ENCODE results near the gene BTG4.

BTG4 gene

DNA sequence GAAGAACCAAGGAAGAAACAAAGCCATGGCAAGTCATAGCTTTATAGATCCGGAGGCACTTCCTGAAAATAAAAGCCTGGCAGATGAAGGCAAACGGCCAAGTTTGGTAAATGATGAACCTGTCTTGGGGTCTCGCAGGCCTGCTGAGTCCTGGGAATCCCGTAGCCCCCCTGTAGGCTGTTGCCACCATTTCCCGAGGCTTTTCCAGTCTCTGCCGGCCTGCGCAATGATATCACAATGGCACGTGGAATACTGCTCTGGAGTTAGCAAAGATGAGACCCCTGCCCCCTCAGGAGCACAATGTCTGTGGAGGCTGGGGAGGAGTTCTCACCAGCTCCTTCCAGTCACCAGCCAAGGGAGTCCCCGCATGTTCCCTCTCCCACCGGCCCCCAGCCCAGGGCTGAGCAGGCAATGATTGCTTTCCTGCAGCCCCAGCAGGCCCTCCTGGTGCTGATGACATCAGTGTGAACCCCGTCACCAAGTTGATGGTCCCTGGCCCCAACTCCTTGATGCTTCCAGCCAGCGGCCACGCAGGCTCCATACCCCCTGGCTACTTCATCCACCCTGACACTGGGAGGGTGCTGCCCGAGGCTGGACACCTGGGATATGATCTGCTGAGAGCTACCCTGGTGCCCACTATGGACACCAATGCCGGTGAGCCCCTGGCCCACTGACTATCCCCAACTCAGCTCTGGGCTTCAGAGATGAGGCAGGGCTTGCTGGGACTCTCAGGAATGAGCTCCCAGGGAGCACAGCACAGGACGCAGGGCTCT, 55.9 kb downstream of the BTG4 start:
- peaks cover 11% of the 10 kb centered on the region for H3K4me1 Mint-ChIP-seq
- no peaks in the 10 kb centered on the region for H3K36me3 Mint-ChIP-seq (ENCODE audit: low read depth)
- TF ChIP-seq, protein P1, sequence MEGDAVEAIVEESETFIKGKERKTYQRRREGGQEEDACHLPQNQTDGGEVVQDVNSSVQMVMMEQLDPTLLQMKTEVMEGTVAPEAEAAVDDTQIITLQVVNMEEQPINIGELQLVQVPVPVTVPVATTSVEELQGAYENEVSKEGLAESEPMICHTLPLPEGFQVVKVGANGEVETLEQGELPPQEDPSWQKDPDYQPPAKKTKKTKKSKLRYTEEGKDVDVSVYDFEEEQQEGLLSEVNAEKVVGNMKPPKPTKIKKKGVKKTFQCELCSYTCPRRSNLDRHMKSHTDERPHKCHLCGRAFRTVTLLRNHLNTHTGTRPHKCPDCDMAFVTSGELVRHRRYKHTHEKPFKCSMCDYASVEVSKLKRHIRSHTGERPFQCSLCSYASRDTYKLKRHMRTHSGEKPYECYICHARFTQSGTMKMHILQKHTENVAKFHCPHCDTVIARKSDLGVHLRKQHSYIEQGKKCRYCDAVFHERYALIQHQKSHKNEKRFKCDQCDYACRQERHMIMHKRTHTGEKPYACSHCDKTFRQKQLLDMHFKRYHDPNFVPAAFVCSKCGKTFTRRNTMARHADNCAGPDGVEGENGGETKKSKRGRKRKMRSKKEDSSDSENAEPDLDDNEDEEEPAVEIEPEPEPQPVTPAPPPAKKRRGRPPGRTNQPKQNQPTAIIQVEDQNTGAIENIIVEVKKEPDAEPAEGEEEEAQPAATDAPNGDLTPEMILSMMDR (IDR thresholded peaks at IDR 0.05; ENCODE audit: unreplicated experiment in 3 of 3): no peak
- H3K27me3 Mint-ChIP-seq (ENCODE audit: low read depth): peaks cover 89% of the 10 kb centered on the region
- H3K27ac Mint-ChIP-seq: no peak overlapping the region
- H3K9me3 Mint-ChIP-seq: no peaks in the 10 kb centered on the region
- H3K4me3 Mint-ChIP-seq: no peak overlapping the region

DNA sequence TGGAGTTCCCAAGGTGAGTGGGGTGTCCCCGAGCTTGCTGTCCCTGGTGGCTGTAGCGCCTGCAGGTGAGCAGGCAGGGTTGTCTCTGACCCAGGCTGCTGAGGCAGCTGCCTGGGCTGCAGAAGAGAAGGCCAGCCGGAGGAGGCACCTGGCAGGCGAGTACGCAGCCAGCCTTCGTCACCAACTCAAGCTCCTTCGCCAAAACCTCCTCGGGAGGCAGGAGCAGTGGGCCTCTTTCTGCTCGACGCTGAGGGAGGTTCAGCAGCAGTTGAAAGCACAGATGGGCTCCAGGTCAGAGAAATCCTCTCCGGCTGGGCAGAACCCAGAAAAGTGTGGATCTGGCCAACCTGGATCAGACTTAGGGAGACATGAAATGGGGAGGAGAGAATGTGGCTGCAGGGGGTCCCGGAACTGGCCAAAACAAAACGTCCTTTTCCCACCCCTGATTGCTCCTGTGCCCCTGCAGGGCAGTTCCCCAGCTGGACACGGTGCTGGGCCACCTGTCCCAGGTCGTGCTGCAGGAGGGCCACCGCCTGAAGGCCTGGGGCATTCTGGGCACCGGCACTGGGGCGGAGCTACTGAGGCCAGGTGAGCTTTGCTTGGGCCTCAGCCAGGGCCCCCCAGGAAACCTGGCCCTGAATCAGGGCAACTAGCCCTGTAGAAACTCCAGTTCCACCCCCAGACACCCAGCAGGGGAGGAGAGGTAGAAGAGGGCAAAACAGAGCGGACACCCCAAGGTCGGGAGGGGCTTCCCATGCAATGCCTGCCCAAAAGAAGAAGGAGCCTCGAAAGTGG, 56.7 kb downstream of the BTG4 start:
- TF ChIP-seq, protein P1 (IDR thresholded peaks at IDR 0.05; ENCODE audit: unreplicated experiment in 3 of 3): no peak
- Mint-ChIP-seq H3K4me3 (no peak overlapping the region), H3K36me3 (ENCODE audit: low read depth) (no peaks in the 10 kb centered on the region), H3K4me1 (peaks cover 4% of the 10 kb centered on the region), H3K9me3 (no peaks in the 10 kb centered on the region), H3K27ac (no peak overlapping the region), H3K27me3 (ENCODE audit: low read depth) (peaks cover 84% of the 10 kb centered on the region)

DNA sequence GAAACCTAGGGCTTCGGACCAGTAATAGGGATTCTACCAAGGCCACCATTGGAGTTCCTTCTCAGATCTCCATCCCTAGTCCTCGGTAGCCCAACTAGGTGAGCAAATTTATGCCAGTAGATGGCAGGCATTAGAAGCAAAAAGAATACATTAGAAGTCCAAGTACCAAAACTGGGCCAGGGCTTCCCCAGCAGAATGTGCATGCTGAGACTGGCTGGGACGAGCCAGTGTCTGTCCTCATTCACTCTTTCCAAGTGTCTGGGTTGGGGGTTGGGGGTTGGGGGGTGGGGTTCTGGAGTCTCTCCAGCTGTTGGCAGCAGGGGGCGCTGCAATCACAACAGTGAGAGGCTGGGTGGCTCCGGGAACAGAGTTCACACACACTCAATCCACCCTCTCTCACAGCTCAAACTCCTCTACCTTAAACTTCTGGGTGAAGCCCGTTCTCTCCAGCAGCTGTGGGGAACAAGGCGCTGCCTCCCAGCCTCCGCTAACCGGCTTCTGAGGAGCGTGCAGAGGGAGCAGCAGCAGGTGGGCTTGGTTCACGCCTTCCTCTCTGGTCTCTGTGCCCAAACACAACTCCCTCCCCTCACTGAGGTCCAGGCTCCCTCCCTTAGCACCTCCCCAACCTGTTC, 57.5 kb downstream of the BTG4 start:
- no peak overlapping the region for H3K4me3 Mint-ChIP-seq
- TF ChIP-seq, protein P1 (IDR thresholded peaks at IDR 0.05; ENCODE audit: unreplicated experiment in 3 of 3): peak; percentile 46 to 61 (median 54)
- H3K36me3 Mint-ChIP-seq (ENCODE audit: low read depth): no peaks in the 10 kb centered on the region
- H3K9me3 Mint-ChIP-seq: no peaks in the 10 kb centered on the region
- H3K4me1 Mint-ChIP-seq: no peaks in the 10 kb centered on the region
- no peak overlapping the region for H3K27ac Mint-ChIP-seq
- H3K27me3 Mint-ChIP-seq (ENCODE audit: low read depth): peaks cover 78% of the 10 kb centered on the region

DNA sequence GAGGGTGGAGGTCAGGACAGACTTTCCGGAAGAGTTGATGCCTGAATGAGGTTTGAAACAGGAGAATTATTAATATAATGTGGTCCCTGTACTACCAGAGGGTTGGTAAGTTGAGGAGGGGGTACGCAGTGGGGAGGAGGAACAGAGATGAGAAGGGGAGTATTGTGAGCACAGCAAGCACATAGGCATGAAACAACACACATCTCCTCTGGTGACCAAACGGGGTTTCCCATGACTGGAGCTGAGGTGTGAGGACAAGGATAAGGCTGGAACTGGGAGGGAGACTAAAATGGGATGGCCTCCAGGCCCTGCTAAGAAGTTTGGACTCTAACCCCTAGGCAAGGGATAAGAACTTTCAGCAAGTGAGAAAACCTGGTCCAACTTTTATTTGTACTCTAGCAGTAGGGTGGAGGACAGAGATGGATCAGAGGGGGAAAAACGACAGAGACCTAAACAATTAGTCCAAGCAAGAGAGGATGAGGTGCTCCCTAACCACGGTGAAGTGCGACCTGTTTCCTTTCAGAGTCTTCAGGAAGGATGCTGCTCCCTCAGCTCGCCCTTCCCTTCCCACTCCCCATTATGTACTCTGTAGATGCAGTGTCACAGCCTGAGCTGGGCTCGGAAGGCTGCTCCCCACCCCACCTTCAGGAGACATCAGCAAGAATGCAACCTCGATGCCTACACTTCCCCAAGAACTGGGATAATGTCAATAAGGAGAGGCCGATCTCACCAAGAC, 59.2 kb downstream of the BTG4 start:
- Mint-ChIP-seq H3K4me1 (peaks cover 6% of the 10 kb centered on the region), H3K27me3 (ENCODE audit: low read depth) (peaks cover 70% of the 10 kb centered on the region), H3K36me3 (ENCODE audit: low read depth) (no peaks in the 10 kb centered on the region), H3K9me3 (no peaks in the 10 kb centered on the region), H3K27ac (no peak overlapping the region), H3K4me3 (no peak overlapping the region)
- TF ChIP-seq, protein P1 (IDR thresholded peaks at IDR 0.05; ENCODE audit: unreplicated experiment in 3 of 3): no peak

DNA sequence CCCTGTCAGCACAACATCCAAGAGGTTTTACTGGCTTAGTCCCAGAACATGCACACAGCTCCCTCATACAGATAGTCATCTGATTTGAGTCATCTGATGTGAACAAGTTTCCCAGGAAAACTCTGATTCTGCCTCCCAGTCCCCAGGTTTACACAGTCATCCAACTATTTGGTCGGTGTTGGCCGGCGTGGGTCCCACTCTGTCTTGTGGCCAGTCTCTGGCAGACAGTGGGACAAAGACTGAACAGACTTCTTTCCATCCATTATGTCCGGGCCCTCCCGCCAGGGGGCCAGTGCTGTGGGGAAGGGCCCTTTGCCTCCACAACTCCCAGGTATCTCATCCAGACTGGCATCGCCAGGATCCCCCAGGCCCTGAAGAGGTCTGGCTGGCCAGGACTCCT, 60.0 kb downstream of the BTG4 start:
- Mint-ChIP-seq H3K27ac (no peak overlapping the region), H3K36me3 (ENCODE audit: low read depth) (no peaks in the 10 kb centered on the region), H3K4me1 (peaks cover 10% of the 10 kb centered on the region), H3K9me3 (no peaks in the 10 kb centered on the region), H3K27me3 (ENCODE audit: low read depth) (peaks cover 67% of the 10 kb centered on the region), H3K4me3 (no peak overlapping the region)
- TF ChIP-seq, protein P1 (IDR thresholded peaks at IDR 0.05; ENCODE audit: unreplicated experiment in 3 of 3): no peak

Data from nephron (organoid).